Tibial artery (tissue), 4 donors: ENCODE data around the gene PLA2G4A.

Source experiments
- DNase-seq, 2 donors: peaks; one replicate each; pipeline ENCODE4 v3.0.0-alpha.2; 2019
- H3K27ac ChIP-seq, 2 donors: fragments of 200-600 bp; sonication (generic) in 1 of 2; 1 replicate in 1 of 2; 2 replicates in 1 of 2; pipeline ENCODE4 v1.5.1; 2018 to 2019; ENCODE audit warnings: mild to moderate bottlenecking in 1 of 2
- H3K27me3 ChIP-seq, 2 donors: fragments of 200-600 bp; sonication (generic) in 1 of 2; one replicate each; pipeline versions ENCODE4 v1.5.1 to v1.6.0; 2016 to 2019
- H3K36me3 ChIP-seq, 3 donors: fragments of 200-600 bp; sonication (generic) in 2 of 3; one replicate each; pipeline ENCODE4 v1.5.1; 2016 to 2019; ENCODE audit warnings: mild to moderate bottlenecking in 2 of 3
- H3K4me1 ChIP-seq, 4 donors: fragments of 200-600 bp; sonication (generic) in 2 of 4; 1 replicate in 3 of 4; 2 replicates in 1 of 4; pipeline ENCODE4 v1.5.1; 2016 to 2019
- H3K4me3 ChIP-seq, 2 donors: fragments of 200-600 bp; sonication (generic) in 1 of 2; 1 replicate in 1 of 2; 2 replicates in 1 of 2; pipeline ENCODE4 v1.5.1; 2018 to 2019; ENCODE audit warnings: mild to moderate bottlenecking in 2 of 2
- H3K9me3 ChIP-seq, 3 donors: fragments of 200-600 bp; sonication (generic) in 1 of 3; one replicate each; pipeline ENCODE4 v1.5.1; 2016 to 2019
- CTCF ChIP-seq, 2 experiments: fragments of 200-600 bp in 1 of 2; fragments of 450-650 bp in 1 of 2; IDR thresholded peaks; one replicate each; pipeline ENCODE4 v1.5.1; 2017 to 2019; ENCODE audit warnings: antibody characterized with exemption in 2 of 2, mild to moderate bottlenecking in 1 of 2, moderate library complexity in 1 of 2
- intact Hi-C: fragments of 100-400 bp; cut with DNase I; formaldehyde crosslinking; loops from one replicate; pipeline ENCODE4 v1.15.0; 2023; ENCODE audit warnings: low total_unique reads

Gene PLA2G4A

DNA sequence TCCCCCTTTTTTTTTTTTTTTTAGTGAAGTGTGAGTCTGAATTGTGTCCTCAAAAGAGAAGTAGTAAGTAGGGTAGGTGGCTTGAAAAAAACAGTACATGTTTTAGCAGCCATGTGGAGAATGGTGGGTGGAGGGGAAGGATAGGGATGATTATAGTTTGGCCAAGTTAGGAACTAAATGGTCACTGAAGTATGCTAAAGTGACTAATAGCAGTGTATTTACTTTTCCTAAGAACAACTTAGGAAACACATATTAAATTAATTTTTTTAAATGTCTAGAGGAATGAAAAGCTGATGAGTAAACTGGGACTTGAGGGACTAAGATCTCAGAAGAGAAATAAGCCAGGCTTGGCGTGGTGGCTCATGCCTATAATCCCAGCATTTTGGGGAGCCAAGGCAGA, 55.5 kb downstream of the PLA2G4A start:
- intact Hi-C loops, result no loop called here
- TF ChIP-seq CTCF (IDR thresholded peaks at IDR 0.05), result no peak
- no peaks in the 10 kb centered on the region for H3K36me3 ChIP-seq
- no peak overlapping the region for H3K4me3 ChIP-seq
- no peak overlapping the region for H3K27ac ChIP-seq
- H3K9me3 ChIP-seq, result no peaks in the 10 kb centered on the region
- no peak for DNase-seq
- peaks cover 0 to 4% (median 1%) of the 10 kb centered on the region in 4 donors for H3K4me1 ChIP-seq
- no peaks in the 10 kb centered on the region for H3K27me3 ChIP-seq

DNA sequence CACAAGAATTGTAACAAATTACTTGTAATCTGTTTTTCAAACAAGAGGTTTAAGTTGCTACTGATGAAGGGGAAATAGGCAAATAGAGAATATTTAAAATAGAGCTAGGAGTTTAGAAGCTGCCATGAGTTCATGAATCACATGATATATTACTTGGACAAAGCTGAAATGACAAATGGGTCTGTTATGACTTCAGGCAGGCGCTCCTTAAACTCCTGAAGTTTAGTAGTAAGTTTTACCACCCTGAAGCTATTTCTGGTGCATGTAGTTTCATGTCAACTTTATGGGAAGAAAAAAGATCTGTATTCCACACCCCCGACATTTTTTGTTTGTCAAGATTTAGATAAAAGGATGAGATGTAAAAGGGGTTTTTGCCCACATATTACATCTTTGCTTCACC, 58.5 kb downstream of the PLA2G4A start:
- Histone ChIP-seq H3K27ac (no peak overlapping the region), H3K4me1 (peaks cover 0 to 4% (median 1%) of the 10 kb centered on the region in 4 donors), H3K36me3 (no peaks in the 10 kb centered on the region), H3K4me3 (no peak overlapping the region), H3K27me3 (no peaks in the 10 kb centered on the region), H3K9me3 (no peaks in the 10 kb centered on the region)
- intact Hi-C loops, result no loop called here
- TF ChIP-seq CTCF (IDR thresholded peaks at IDR 0.05), result no peak
- no peak for DNase-seq

DNA sequence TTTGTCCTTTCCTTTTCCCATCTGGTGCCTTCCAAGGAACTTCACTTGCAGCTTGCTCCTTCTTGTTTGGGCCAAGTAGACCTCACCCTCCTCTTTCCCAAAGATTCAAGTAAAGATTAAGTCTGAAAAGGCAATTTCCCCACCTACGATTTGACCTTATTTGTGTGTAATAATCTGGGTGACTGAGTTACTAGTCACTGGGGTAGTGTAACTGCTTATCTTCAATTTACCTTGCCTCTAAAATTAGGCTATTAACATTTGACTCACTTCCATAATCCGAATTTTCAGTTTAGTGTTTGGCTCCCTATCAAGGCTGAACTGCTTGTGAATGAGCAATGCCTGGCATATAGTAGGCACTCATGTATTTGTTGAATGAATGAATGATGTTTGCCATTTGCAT, 59.6 kb downstream of the PLA2G4A start:
- TF ChIP-seq CTCF (IDR thresholded peaks at IDR 0.05), result no peak

GRCh38 chr1:186892936-186893335, 64.2 kb downstream of the PLA2G4A start:
- Histone ChIP-seq H3K36me3 (no peaks in the 10 kb centered on the region), H3K27ac (no peak overlapping the region), H3K4me1 (peaks cover 0 to 15% (median 5%) of the 10 kb centered on the region in 4 donors), H3K4me3 (no peak overlapping the region), H3K9me3 (no peaks in the 10 kb centered on the region), H3K27me3 (no peaks in the 10 kb centered on the region)
- no peak for DNase-seq
- intact Hi-C loops, result no loop called here
- TF ChIP-seq CTCF (IDR thresholded peaks at IDR 0.05), result no peak

More for the DNA sequence above, 59.6 kb downstream of the PLA2G4A start:
- intact Hi-C loops, result no loop called here
- no peak for DNase-seq
- Histone ChIP-seq H3K4me3 (no peak overlapping the region), H3K9me3 (no peaks in the 10 kb centered on the region), H3K27ac (no peak overlapping the region), H3K4me1 (peaks cover 0 to 3% (median 0%) of the 10 kb centered on the region in 4 donors), H3K27me3 (no peaks in the 10 kb centered on the region), H3K36me3 (no peaks in the 10 kb centered on the region)

DNA sequence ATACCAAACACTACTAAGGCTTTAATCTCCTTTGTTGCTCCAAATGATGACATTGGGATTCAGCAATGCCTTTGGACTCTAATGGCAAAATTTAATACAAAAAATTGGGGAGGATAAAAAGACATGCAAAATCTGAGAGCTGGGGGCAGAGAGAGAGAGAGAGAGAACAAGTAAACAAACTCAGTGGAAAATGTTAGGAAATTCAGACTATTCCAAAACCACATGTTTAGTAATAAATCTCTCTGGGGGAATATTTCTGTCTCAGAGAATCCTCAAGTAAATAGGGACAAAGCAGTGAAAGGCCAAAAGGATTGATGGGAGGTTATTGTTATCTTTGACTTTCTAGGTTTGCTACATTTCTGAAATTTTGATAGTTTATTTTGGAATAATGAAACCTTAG, 65.7 kb downstream of the PLA2G4A start:
- Histone ChIP-seq H3K27ac (no peak overlapping the region), H3K27me3 (no peaks in the 10 kb centered on the region), H3K9me3 (no peaks in the 10 kb centered on the region), H3K36me3 (no peaks in the 10 kb centered on the region), H3K4me3 (no peak overlapping the region), H3K4me1 (peaks cover 0 to 15% (median 4%) of the 10 kb centered on the region in 4 donors)
- no peak for DNase-seq
- TF ChIP-seq CTCF (IDR thresholded peaks at IDR 0.05), result no peak
- intact Hi-C loops, result no loop called here

GRCh38 chr1:186896211-186896610, 67.5 kb downstream of the PLA2G4A start:
- H3K36me3 ChIP-seq, result no peaks in the 10 kb centered on the region
- DNase-seq, result no peak
- H3K9me3 ChIP-seq, result no peaks in the 10 kb centered on the region
- intact Hi-C loops, result no loop called here
- no peak overlapping the region for H3K4me3 ChIP-seq
- no peak for TF ChIP-seq CTCF (IDR thresholded peaks at IDR 0.05)
- no peak overlapping the region for H3K27ac ChIP-seq
- no peaks in the 10 kb centered on the region for H3K27me3 ChIP-seq
- H3K4me1 ChIP-seq, result peaks cover 0 to 23% (median 4%) of the 10 kb centered on the region in 4 donors
